ENCODE measurements around the gene BRINP2.

BRINP2 gene

GRCh38 chr1:177248258-177248657 lies 77.5 kb downstream of the BRINP2 start:
- no peaks in the 10 kb centered on the region for H3K36me3 ChIP-seq (ENCODE audit: control insufficient read depth, insufficient read depth, low read length)
- H3K27me3 ChIP-seq (replicated peaks; ENCODE audit: control insufficient read depth, insufficient read depth, low read length): no peaks in the 10 kb centered on the region
- no peak for TF ChIP-seq CTCF (IDR thresholded peaks at IDR 0.05; ENCODE audit: insufficient read depth, low read length, poor library complexity, severe bottlenecking)
- no peak for DNase-seq (ENCODE audit: extremely low read depth, insufficient read length)
- H3K4me3 ChIP-seq (replicated peaks; ENCODE audit: low read depth, low read length): no peak overlapping the region

- TF ChIP-seq CTCF (IDR thresholded peaks at IDR 0.05; ENCODE audit: insufficient read depth, low read length, poor library complexity, severe bottlenecking): no peak
- Histone ChIP-seq H3K36me3 (ENCODE audit: control insufficient read depth, insufficient read depth, low read length) (no peaks in the 10 kb centered on the region), H3K4me3 (replicated peaks; ENCODE audit: low read depth, low read length) (no peak overlapping the region), H3K27me3 (replicated peaks; ENCODE audit: control insufficient read depth, insufficient read depth, low read length) (no peaks in the 10 kb centered on the region)
- DNase-seq (ENCODE audit: extremely low read depth, insufficient read length): no peak
These were observed 78.5 kb downstream of the BRINP2 start for GRCh38 chr1:177249231-177249630.

GRCh38 chr1:177252877-177253276 lies 82.1 kb downstream of the BRINP2 start:
- Histone ChIP-seq H3K4me3 (replicated peaks; ENCODE audit: low read depth, low read length) (no peak overlapping the region), H3K27me3 (replicated peaks; ENCODE audit: control insufficient read depth, insufficient read depth, low read length) (no peaks in the 10 kb centered on the region), H3K36me3 (ENCODE audit: control insufficient read depth, insufficient read depth, low read length) (no peaks in the 10 kb centered on the region)
- DNase-seq (ENCODE audit: extremely low read depth, insufficient read length): no peak
- no peak for TF ChIP-seq CTCF (IDR thresholded peaks at IDR 0.05; ENCODE audit: insufficient read depth, low read length, poor library complexity, severe bottlenecking)

- no peak for DNase-seq (ENCODE audit: extremely low read depth, insufficient read length)
- Histone ChIP-seq H3K4me3 (replicated peaks; ENCODE audit: low read depth, low read length) (no peak overlapping the region), H3K27me3 (replicated peaks; ENCODE audit: control insufficient read depth, insufficient read depth, low read length) (no peaks in the 10 kb centered on the region), H3K36me3 (ENCODE audit: control insufficient read depth, insufficient read depth, low read length) (no peaks in the 10 kb centered on the region)
- no peak for TF ChIP-seq CTCF (IDR thresholded peaks at IDR 0.05; ENCODE audit: insufficient read depth, low read length, poor library complexity, severe bottlenecking)
These were observed 84.7 kb downstream of the BRINP2 start for GRCh38 chr1:177255411-177255810.

- DNase-seq (ENCODE audit: extremely low read depth, insufficient read length): no peak
- Histone ChIP-seq H3K36me3 (ENCODE audit: control insufficient read depth, insufficient read depth, low read length) (no peaks in the 10 kb centered on the region), H3K4me3 (replicated peaks; ENCODE audit: low read depth, low read length) (no peak overlapping the region), H3K27me3 (replicated peaks; ENCODE audit: control insufficient read depth, insufficient read depth, low read length) (no peaks in the 10 kb centered on the region)
- TF ChIP-seq CTCF (IDR thresholded peaks at IDR 0.05; ENCODE audit: insufficient read depth, low read length, poor library complexity, severe bottlenecking): peak; percentile 69
These were observed 85.7 kb downstream of the BRINP2 start for GRCh38 chr1:177256153-177257075.

Data from GM06990 (cell line).